Measurements from ENCODE around the gene LNPEP. TPM values are rescaled to one million over a fixed set of nuclear protein-coding genes. Genes with fewer than 3 reads are reported as not detected.

LNPEP gene
- total RNA-seq, 1 donor from 2014 or later: 96.5 TPM

DNA sequence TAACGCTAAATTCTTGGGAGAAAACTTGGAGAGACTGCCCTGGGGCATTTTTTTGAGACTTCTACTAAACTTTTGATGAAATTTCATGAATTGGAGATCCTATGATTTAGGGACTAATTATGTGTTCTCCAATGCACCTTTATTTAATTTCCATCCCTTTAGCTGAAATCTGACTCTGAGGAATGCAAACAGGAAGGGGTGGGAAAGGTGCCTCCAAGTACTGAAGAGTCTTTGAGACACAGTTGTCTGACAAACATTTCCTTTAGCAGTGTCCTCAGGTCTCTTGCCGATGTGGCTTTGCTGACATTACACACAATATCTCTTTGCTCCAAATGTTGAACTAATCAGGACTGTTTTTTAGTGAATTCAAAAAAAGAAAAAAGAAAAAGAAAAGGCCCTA, 129.6 kb downstream of the LNPEP start:
- intact Hi-C loops (cut with micrococcal nuclease): no loop called here
- TF ChIP-seq, protein P1, sequence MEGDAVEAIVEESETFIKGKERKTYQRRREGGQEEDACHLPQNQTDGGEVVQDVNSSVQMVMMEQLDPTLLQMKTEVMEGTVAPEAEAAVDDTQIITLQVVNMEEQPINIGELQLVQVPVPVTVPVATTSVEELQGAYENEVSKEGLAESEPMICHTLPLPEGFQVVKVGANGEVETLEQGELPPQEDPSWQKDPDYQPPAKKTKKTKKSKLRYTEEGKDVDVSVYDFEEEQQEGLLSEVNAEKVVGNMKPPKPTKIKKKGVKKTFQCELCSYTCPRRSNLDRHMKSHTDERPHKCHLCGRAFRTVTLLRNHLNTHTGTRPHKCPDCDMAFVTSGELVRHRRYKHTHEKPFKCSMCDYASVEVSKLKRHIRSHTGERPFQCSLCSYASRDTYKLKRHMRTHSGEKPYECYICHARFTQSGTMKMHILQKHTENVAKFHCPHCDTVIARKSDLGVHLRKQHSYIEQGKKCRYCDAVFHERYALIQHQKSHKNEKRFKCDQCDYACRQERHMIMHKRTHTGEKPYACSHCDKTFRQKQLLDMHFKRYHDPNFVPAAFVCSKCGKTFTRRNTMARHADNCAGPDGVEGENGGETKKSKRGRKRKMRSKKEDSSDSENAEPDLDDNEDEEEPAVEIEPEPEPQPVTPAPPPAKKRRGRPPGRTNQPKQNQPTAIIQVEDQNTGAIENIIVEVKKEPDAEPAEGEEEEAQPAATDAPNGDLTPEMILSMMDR (IDR thresholded peaks at IDR 0.05): no peak
- no peaks in the 10 kb centered on the region for H3K36me3 Mint-ChIP-seq (ENCODE audit: low read depth)
- no peaks in the 10 kb centered on the region for H3K9me3 Mint-ChIP-seq
- H3K27ac Mint-ChIP-seq: no peak overlapping the region
- CTCF ChIA-PET: no interaction called here
- H3K27me3 Mint-ChIP-seq: no peaks in the 10 kb centered on the region
- ATAC-seq (ENCODE audit: low read depth) (no peak), DNase-seq (no peak)
- H3K4me3 Mint-ChIP-seq: no peak overlapping the region
- no peaks in the 10 kb centered on the region for H3K4me1 Mint-ChIP-seq
- POLR2A ChIA-PET: no interaction called here

- TF ChIP-seq, protein P1 (IDR thresholded peaks at IDR 0.05): no peak
- ChIA-PET POLR2A (no interaction called here), CTCF (no interaction called here)
- no peak for ATAC-seq (ENCODE audit: low read depth)
- H3K4me3 Mint-ChIP-seq: no peak overlapping the region
- H3K9me3 Mint-ChIP-seq: no peaks in the 10 kb centered on the region
- no peaks in the 10 kb centered on the region for H3K27me3 Mint-ChIP-seq
- intact Hi-C loops (cut with micrococcal nuclease): no loop called here
- no peak for DNase-seq
- no peaks in the 10 kb centered on the region for H3K4me1 Mint-ChIP-seq
- no peak overlapping the region for H3K27ac Mint-ChIP-seq
- H3K36me3 Mint-ChIP-seq (ENCODE audit: low read depth): no peaks in the 10 kb centered on the region
Measured at GRCh38 chr5:97067296-97067850, 131.5 kb downstream of the LNPEP start.

GRCh38 chr5:97070234-97070633, 134.4 kb downstream of the LNPEP start:
- Mint-ChIP-seq H3K27me3 (no peaks in the 10 kb centered on the region), H3K36me3 (ENCODE audit: low read depth) (no peaks in the 10 kb centered on the region), H3K4me3 (no peak overlapping the region), H3K27ac (no peak overlapping the region), H3K4me1 (peaks cover 27% of the 10 kb centered on the region), H3K9me3 (no peaks in the 10 kb centered on the region)
- intact Hi-C loops (cut with micrococcal nuclease): no loop called here
- POLR2A ChIA-PET: interaction anchor here (0.7 kb wide), 1 partner anchor 1282 kb away, joined by 7 read pairs; no protein-coding TSS in a partner anchor
- TF ChIP-seq, protein P1 (IDR thresholded peaks at IDR 0.05): no peak
- ATAC-seq (ENCODE audit: low read depth) (no peak), DNase-seq (no peak)
- CTCF ChIA-PET: no interaction called here

- ATAC-seq (ENCODE audit: low read depth) (no peak), DNase-seq (no peak)
- ChIA-PET CTCF (no interaction called here), POLR2A (no interaction called here)
- no peak overlapping the region for H3K4me3 Mint-ChIP-seq
- intact Hi-C loops (cut with micrococcal nuclease): no loop called here
- no peaks in the 10 kb centered on the region for H3K9me3 Mint-ChIP-seq
- H3K27me3 Mint-ChIP-seq: no peaks in the 10 kb centered on the region
- H3K36me3 Mint-ChIP-seq (ENCODE audit: low read depth): no peaks in the 10 kb centered on the region
- no peak overlapping the region for H3K27ac Mint-ChIP-seq
- TF ChIP-seq, protein P1 (IDR thresholded peaks at IDR 0.05): no peak
- H3K4me1 Mint-ChIP-seq: peaks cover 36% of the 10 kb centered on the region
Measured at GRCh38 chr5:97071101-97071500, 135.2 kb downstream of the LNPEP start.

DNA sequence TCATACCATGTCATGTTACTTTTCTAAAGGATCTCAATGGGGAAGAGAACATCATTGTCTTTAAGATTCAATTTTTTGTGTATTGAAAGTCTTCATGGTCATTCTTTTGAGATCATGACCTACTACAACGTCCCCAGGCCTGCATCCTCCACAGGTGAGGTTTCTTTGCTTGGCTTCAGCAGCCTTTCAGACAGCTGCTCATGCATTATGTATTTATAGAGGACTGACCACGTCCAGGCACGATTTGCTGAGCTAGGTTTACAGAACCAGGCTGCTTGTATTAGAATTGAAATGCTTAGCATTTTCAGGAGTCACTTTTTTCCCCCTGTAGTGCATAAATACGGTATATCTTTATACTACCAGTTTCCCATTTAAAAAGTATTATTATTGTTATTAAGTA, 136.1 kb downstream of the LNPEP start:
- no peaks in the 10 kb centered on the region for H3K9me3 Mint-ChIP-seq
- TF ChIP-seq, protein P1 (IDR thresholded peaks at IDR 0.05): no peak
- ChIA-PET CTCF (no interaction called here), POLR2A (no interaction called here)
- peaks cover 40% of the 10 kb centered on the region for H3K4me1 Mint-ChIP-seq
- intact Hi-C loops (cut with micrococcal nuclease): no loop called here
- H3K27me3 Mint-ChIP-seq: no peaks in the 10 kb centered on the region
- H3K4me3 Mint-ChIP-seq: no peak overlapping the region
- H3K36me3 Mint-ChIP-seq (ENCODE audit: low read depth): no peaks in the 10 kb centered on the region
- no peak overlapping the region for H3K27ac Mint-ChIP-seq
- DNase-seq (no peak), ATAC-seq (ENCODE audit: low read depth) (no peak)

Measured in activated B cell treated with CpG ODN at 0.5 μM for 24 hours (primary cell).